Neural crest cell (in vitro differentiated cells): ENCODE data around the gene RYR2. TPM values are rescaled to one million over a fixed set of nuclear protein-coding genes. Genes with fewer than 3 reads are reported as not detected.

Experiments used
- DNase-seq: peaks from one replicate; pipeline ENCODE4 v3.0.0; 2021; ENCODE audit warnings: low read depth, mixed read lengths, low spot score
- H3K27ac Mint-ChIP-seq: one replicate; pipeline ENCODE4 v1.8.0; 2021; ENCODE audit warnings: mild to moderate bottlenecking, mixed read lengths; ENCODE audit not compliant: unreplicated experiment
- H3K27me3 Mint-ChIP-seq: 2 replicates; pipeline ENCODE4 v1.8.0; 2021; ENCODE audit warnings: low read depth, mild to moderate bottlenecking, mixed read lengths
- H3K36me3 Mint-ChIP-seq: 2 replicates; pipeline ENCODE4 v1.8.0; 2021; ENCODE audit warnings: low read depth, mild to moderate bottlenecking, mixed read lengths
- H3K4me1 Mint-ChIP-seq: 2 replicates; pipeline ENCODE4 v1.8.0; 2021; ENCODE audit warnings: mixed read lengths
- H3K4me3 Mint-ChIP-seq: one replicate; pipeline ENCODE4 v1.8.0; 2021; ENCODE audit warnings: mild to moderate bottlenecking, mixed read lengths
- H3K9me3 Mint-ChIP-seq: 2 replicates; pipeline ENCODE4 v1.8.0; 2021; ENCODE audit warnings: mixed read lengths
- CTCF ChIP-seq: fragments of 200-600 bp; sonication (generic); conservative IDR thresholded peaks from 2 replicates; pipeline ENCODE4 v1.5.0; 2021; ENCODE audit warnings: antibody characterized with exemption, mild to moderate bottlenecking
- total RNA-seq: library from RNA; stranded (reverse); gene quantifications from 2 replicates; pipeline ENCODE4 v1.2.1, GENCODE V29; 2021

The RYR2 gene
- total RNA-seq, 1 donor from 2014 or later = 0.07 TPM

GRCh38 chr1:237013608-237014007 is 28.4 kb upstream of the RYR2 start:
- Mint-ChIP-seq H3K27me3 (peaks cover 10% of the 10 kb centered on the region), H3K27ac (no peak overlapping the region), H3K4me3 (no peak overlapping the region), H3K9me3 (no peaks in the 10 kb centered on the region), H3K36me3 (no peaks in the 10 kb centered on the region), H3K4me1 (peaks cover 9% of the 10 kb centered on the region)
- no peak for DNase-seq
- no peak for TF ChIP-seq CTCF

GRCh38 chr1:237016626-237017025 is 25.4 kb upstream of the RYR2 start:
- no peak overlapping the region for H3K4me3 Mint-ChIP-seq
- no peaks in the 10 kb centered on the region for H3K9me3 Mint-ChIP-seq
- no peak overlapping the region for H3K27ac Mint-ChIP-seq
- DNase-seq = no peak
- peaks cover 9% of the 10 kb centered on the region for H3K4me1 Mint-ChIP-seq
- H3K36me3 Mint-ChIP-seq = no peaks in the 10 kb centered on the region
- no peak for TF ChIP-seq CTCF
- H3K27me3 Mint-ChIP-seq = peaks cover 10% of the 10 kb centered on the region

- H3K36me3 Mint-ChIP-seq = no peaks in the 10 kb centered on the region
- no peak overlapping the region for H3K27ac Mint-ChIP-seq
- H3K4me1 Mint-ChIP-seq = peaks cover 9% of the 10 kb centered on the region
- H3K4me3 Mint-ChIP-seq = no peak overlapping the region
- peaks cover 10% of the 10 kb centered on the region for H3K27me3 Mint-ChIP-seq
- no peaks in the 10 kb centered on the region for H3K9me3 Mint-ChIP-seq
- TF ChIP-seq CTCF = no peak
- no peak for DNase-seq
These were observed 23.1 kb upstream of the RYR2 start for GRCh38 chr1:237018896-237019295.

GRCh38 chr1:237025358-237026074 is 16.5 kb upstream of the RYR2 start:
- H3K27ac Mint-ChIP-seq = no peak overlapping the region
- H3K27me3 Mint-ChIP-seq = peaks cover 19% of the 10 kb centered on the region
- H3K4me3 Mint-ChIP-seq = no peak overlapping the region
- TF ChIP-seq CTCF = no peak
- H3K36me3 Mint-ChIP-seq = peaks cover 4% of the 10 kb centered on the region
- peaks cover 4% of the 10 kb centered on the region for H3K9me3 Mint-ChIP-seq
- DNase-seq = no peak
- H3K4me1 Mint-ChIP-seq = no peaks in the 10 kb centered on the region

GRCh38 chr1:237029240-237029639 is 12.7 kb upstream of the RYR2 start:
- no peaks in the 10 kb centered on the region for H3K4me1 Mint-ChIP-seq
- H3K36me3 Mint-ChIP-seq = peaks cover 4% of the 10 kb centered on the region
- H3K4me3 Mint-ChIP-seq = no peak overlapping the region
- TF ChIP-seq CTCF = no peak
- H3K27ac Mint-ChIP-seq = no peak overlapping the region
- H3K27me3 Mint-ChIP-seq = peaks cover 52% of the 10 kb centered on the region
- peaks cover 4% of the 10 kb centered on the region for H3K9me3 Mint-ChIP-seq
- DNase-seq = no peak
